ENCODE results near the gene MAGI1. TPM values are rescaled to one million over a fixed set of nuclear protein-coding genes. Genes with fewer than 3 reads are reported as not detected.
"Not testable (repeated sequence)": the region's sequence is repeated elsewhere in the genome, so short reads cannot be mapped to it uniquely, and the experiment has no call there.

The MAGI1 gene
- total RNA-seq, 4 donors from 2014 or later: 17.2 to 40.8 (median 28.1) TPM

DNA sequence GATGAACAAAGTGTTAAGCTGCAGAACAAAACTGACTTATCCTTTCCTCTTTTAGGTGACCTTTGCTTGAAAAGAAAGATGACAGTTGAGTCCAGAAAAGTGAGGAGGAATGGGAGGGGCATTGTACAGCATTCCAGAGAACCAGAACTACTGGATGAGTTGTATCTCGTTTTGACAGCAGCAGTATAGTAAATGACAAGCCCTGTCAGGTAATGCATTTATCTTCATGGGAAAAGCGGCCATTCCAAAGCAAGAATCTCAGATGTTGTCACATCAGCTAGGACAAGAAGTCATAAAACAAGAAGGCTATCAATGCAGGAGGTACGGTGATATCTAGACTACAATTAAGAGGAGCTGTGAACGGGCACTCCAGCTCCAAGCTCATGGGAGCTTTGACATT, 421.5 kb downstream of the MAGI1 start:
- Histone ChIP-seq H3K4me3 (no peak overlapping the region), H3K27ac (no peak overlapping the region), H3K36me3 (no peaks in the 10 kb centered on the region), H3K9me3 (no peaks in the 10 kb centered on the region), H3K4me1 (no peaks in the 10 kb centered on the region), H3K27me3 (no peaks in the 10 kb centered on the region)
- TF ChIP-seq POLR2A (IDR thresholded peaks at IDR 0.05): no peak
- WGBS, 2 donors (ENCODE audit: low coverage in 1 of 2): 86 to 95% methylated on average over 4 of the region's 4 CpGs
- no peak for ATAC-seq

DNA sequence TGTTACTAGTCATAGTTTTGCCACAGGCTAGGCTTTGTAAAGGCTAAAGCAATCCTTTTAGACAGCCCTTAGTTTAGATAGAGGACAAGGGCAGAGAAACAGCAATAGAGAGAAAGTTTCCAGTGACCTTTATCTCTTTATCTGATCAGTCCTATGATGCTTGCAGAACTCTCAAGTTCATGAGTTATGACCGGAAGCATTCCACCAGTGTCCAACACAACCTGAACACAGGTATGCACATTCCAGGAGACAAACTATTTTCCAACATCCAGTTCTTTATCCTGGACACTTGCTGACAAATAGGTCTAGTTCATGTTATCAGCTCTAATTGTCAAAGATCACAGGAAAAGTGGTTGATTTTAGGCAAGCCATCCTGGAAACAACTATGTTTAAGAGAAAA, 422.2 kb downstream of the MAGI1 start:
- no peaks in the 10 kb centered on the region for H3K36me3 ChIP-seq
- TF ChIP-seq POLR2A (IDR thresholded peaks at IDR 0.05): no peak
- TF ChIP-seq EP300 (IDR thresholded peaks at IDR 0.05): no peak
- no peak for TF ChIP-seq POLR2AphosphoS5 (IDR thresholded peaks at IDR 0.05)
- TF ChIP-seq, protein P1, sequence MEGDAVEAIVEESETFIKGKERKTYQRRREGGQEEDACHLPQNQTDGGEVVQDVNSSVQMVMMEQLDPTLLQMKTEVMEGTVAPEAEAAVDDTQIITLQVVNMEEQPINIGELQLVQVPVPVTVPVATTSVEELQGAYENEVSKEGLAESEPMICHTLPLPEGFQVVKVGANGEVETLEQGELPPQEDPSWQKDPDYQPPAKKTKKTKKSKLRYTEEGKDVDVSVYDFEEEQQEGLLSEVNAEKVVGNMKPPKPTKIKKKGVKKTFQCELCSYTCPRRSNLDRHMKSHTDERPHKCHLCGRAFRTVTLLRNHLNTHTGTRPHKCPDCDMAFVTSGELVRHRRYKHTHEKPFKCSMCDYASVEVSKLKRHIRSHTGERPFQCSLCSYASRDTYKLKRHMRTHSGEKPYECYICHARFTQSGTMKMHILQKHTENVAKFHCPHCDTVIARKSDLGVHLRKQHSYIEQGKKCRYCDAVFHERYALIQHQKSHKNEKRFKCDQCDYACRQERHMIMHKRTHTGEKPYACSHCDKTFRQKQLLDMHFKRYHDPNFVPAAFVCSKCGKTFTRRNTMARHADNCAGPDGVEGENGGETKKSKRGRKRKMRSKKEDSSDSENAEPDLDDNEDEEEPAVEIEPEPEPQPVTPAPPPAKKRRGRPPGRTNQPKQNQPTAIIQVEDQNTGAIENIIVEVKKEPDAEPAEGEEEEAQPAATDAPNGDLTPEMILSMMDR (IDR thresholded peaks at IDR 0.05): no peak
- WGBS, 2 donors (ENCODE audit: low coverage in 1 of 2): 100% methylated on average over 1 of the region's 1 CpG; no CpG with 5 or more reads in 1 of the 2 donors
- no peak overlapping the region for H3K4me3 ChIP-seq
- no peaks in the 10 kb centered on the region for H3K4me1 ChIP-seq
- no peaks in the 10 kb centered on the region for H3K27me3 ChIP-seq
- no peak for ATAC-seq
- H3K27ac ChIP-seq: no peak overlapping the region
- H3K9me3 ChIP-seq: no peaks in the 10 kb centered on the region

DNA sequence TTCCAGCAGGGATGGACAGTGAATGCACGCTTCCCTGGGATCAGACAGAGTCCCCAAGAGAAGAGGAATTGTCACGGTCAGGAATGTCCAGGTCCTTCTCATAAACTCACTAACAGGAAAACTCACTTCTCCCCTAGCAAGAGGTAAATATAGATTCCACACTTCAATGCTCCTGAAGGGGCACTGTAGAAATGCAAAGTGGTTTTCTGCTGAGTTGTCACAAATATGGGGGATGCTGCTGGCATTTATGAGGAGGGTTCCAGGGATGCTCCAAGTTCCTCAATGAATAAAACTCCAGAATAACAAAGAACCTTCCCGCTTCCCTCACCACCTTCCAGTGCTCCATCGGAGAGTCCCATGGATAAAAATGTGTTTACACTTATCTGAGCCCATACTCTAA, 423.4 kb downstream of the MAGI1 start:
- 87 to 89% methylated on average over 3 to 4 of the region's 4 CpGs for WGBS, 2 donors (ENCODE audit: low coverage in 1 of 2)
- Histone ChIP-seq H3K36me3 (no peaks in the 10 kb centered on the region), H3K27ac (no peak overlapping the region), H3K4me3 (no peak overlapping the region), H3K9me3 (no peaks in the 10 kb centered on the region), H3K4me1 (no peaks in the 10 kb centered on the region), H3K27me3 (no peaks in the 10 kb centered on the region)
- no peak for TF ChIP-seq POLR2AphosphoS5 (IDR thresholded peaks at IDR 0.05)
- TF ChIP-seq EP300 (IDR thresholded peaks at IDR 0.05): no peak
- TF ChIP-seq POLR2A (IDR thresholded peaks at IDR 0.05): no peak
- ATAC-seq: no peak

DNA sequence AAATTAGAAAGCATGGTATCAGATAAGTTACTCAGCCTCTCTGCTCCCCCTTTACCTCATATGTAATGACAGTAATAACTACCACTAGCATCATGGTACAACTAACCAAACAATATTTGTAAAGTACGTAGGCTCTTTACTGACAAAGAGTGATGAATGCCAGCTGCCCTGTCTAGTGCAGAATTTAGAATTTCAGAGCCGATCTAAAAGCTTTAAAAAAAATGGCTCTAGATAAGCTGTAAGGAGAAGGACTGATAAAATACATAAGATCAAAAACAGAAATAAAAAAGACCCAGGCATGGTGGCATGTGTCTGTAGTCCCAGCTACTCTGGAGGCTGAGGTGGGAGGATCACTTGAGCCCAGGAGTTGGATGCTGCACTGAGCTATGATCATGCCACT, 424.1 kb downstream of the MAGI1 start:
- WGBS, 2 donors (ENCODE audit: low coverage in 1 of 2): 64 to 100% methylated on average over 1 to 2 of the region's 2 CpGs
- Histone ChIP-seq H3K27ac (no peak overlapping the region), H3K36me3 (no peaks in the 10 kb centered on the region), H3K9me3 (no peaks in the 10 kb centered on the region), H3K27me3 (no peaks in the 10 kb centered on the region), H3K4me3 (no peak overlapping the region), H3K4me1 (no peaks in the 10 kb centered on the region)
- no peak for ATAC-seq
- no peak for TF ChIP-seq EP300 (IDR thresholded peaks at IDR 0.05)

DNA sequence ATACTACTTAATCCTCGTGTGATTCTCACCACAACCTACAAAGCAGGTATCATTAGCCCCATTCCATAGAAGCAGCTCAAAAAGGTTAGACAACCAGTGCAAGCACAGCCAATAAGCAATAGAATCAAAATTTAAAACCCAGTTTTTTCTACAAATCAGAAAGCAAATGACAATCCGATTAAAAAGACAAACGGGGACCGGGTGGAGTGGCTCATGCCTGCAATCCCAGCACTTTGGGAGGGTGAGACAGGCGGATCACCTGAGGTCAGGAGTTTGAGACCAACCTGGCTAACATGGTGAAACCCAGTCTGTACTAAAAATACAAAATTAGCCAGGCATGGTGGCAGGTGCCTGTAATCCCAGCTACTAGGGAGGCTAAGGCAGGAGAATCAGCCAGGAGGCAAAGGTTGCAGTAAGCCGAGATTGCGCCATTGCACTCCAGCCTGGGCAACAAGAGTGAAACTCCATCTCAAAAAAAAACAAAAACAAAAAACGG, 430.7 kb downstream of the MAGI1 start:
- H3K27me3 ChIP-seq, H3K4me1 ChIP-seq, H3K4me3 ChIP-seq, H3K27ac ChIP-seq, H3K36me3 ChIP-seq, ATAC-seq, H3K9me3 ChIP-seq: not testable (repeated sequence)
- 86 to 100% methylated on average over 5 to 8 of the region's 8 CpGs for WGBS, 2 donors (ENCODE audit: low coverage in 1 of 2)

GRCh38 chr3:65607101-65607500, 431.6 kb downstream of the MAGI1 start:
- no peak overlapping the region for H3K4me3 ChIP-seq
- ATAC-seq: no peak
- H3K9me3 ChIP-seq: no peaks in the 10 kb centered on the region
- H3K27ac ChIP-seq: no peak overlapping the region
- TF ChIP-seq POLR2AphosphoS5 (IDR thresholded peaks at IDR 0.05): no peak
- TF ChIP-seq, protein P1 (IDR thresholded peaks at IDR 0.05): no peak
- no peak for TF ChIP-seq POLR2A (IDR thresholded peaks at IDR 0.05)
- TF ChIP-seq EP300 (IDR thresholded peaks at IDR 0.05): no peak
- H3K4me1 ChIP-seq: no peaks in the 10 kb centered on the region
- no peaks in the 10 kb centered on the region for H3K27me3 ChIP-seq
- H3K36me3 ChIP-seq: no peaks in the 10 kb centered on the region

- Histone ChIP-seq H3K27ac (no peak overlapping the region), H3K27me3 (no peaks in the 10 kb centered on the region), H3K4me3 (no peak overlapping the region), H3K9me3 (no peaks in the 10 kb centered on the region), H3K36me3 (no peaks in the 10 kb centered on the region), H3K4me1 (no peaks in the 10 kb centered on the region)
- 85 to 96% methylated on average over 5 of the region's 5 CpGs for WGBS, 2 donors (ENCODE audit: low coverage in 1 of 2)
- TF ChIP-seq EP300 (IDR thresholded peaks at IDR 0.05) (no peak), POLR2A (IDR thresholded peaks at IDR 0.05) (no peak), POLR2AphosphoS5 (IDR thresholded peaks at IDR 0.05) (no peak)
- TF ChIP-seq, protein P1 (IDR thresholded peaks at IDR 0.05): no peak
- no peak for ATAC-seq
Observed at GRCh38 chr3:65605876-65606432, 432.8 kb downstream of the MAGI1 start.
